Measurements from ENCODE around the gene MOSMO.

GRCh38 chr16:22126037-22126558, 118.2 kb downstream of the MOSMO start:
- TF ChIP-seq CTCF (IDR thresholded peaks at IDR 0.05) (no peak), POLR2A (IDR thresholded peaks at IDR 0.05) (no peak)
